ENCODE results near the gene PID1.

DNA sequence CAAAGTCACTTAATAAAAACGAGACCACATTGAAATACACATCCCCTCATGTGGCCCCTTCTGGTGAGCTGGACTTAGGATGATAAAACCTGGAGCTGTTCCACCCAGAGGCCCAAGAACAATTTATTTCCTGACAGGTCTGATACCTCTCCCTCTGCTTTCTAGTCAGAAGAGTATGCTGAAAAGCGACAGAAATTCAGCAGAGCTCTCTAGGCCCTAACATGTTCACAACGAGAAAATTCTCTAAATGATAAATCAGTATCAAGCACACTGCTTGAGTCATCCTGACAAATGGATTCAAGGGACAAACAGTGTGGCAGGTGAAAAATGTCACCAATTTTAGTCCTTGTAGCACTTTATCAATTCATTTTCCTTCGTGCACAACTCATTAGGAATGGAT, 233.5 kb downstream of the PID1 start:
- TF ChIP-seq, protein P1, sequence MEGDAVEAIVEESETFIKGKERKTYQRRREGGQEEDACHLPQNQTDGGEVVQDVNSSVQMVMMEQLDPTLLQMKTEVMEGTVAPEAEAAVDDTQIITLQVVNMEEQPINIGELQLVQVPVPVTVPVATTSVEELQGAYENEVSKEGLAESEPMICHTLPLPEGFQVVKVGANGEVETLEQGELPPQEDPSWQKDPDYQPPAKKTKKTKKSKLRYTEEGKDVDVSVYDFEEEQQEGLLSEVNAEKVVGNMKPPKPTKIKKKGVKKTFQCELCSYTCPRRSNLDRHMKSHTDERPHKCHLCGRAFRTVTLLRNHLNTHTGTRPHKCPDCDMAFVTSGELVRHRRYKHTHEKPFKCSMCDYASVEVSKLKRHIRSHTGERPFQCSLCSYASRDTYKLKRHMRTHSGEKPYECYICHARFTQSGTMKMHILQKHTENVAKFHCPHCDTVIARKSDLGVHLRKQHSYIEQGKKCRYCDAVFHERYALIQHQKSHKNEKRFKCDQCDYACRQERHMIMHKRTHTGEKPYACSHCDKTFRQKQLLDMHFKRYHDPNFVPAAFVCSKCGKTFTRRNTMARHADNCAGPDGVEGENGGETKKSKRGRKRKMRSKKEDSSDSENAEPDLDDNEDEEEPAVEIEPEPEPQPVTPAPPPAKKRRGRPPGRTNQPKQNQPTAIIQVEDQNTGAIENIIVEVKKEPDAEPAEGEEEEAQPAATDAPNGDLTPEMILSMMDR (IDR thresholded peaks at IDR 0.05; ENCODE audit: low read length), result no peak
- TF ChIP-seq EZH2 (optimal IDR thresholded peaks at IDR 0.05; ENCODE audit: low read depth, low read length), result no peak
